ENCODE measurements around the gene DAPK2.

Gene DAPK2

DNA sequence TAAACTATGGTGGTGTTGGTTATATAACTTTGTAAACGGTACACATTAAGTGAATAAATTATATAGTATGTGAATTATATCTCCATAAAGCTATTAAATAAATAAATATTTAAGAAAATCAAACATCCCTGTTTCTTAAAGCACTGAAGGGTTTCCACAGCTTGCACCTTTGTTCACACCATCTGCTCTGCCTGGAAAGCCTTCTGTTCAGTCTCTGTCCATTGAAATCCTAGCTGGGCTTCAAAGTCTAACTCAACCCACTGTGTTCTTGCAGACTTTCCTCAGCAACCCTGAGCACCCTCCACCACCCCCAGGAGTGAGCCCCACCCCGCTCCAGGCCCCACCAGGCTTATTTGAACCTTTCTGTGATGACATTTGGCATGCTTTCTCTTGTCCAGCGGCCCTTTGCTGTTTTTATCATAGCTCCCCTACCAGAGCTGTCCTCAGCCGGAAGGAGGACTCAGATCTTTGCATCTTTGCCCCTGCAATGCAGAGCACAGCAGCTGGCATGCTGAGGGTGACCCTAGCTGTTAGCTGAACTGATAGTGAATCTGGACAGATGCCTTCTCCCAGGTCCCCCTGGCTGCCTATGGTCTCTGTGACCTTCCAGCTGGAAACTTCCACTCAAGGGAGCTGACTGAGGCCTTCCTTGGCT lies 105.2 kb downstream of the DAPK2 start:
- Histone ChIP-seq H3K9me3 (ENCODE audit: control insufficient read depth, low read length) (no peaks in the 10 kb centered on the region), H3K27me3 (ENCODE audit: control insufficient read depth, insufficient read depth, low read length) (no peaks in the 10 kb centered on the region), H3K4me3 (ENCODE audit: low read length) (no peak overlapping the region), H3K4me1 (ENCODE audit: control insufficient read depth, insufficient read depth, low read length) (peaks cover 14% of the 10 kb centered on the region), H3K36me3 (ENCODE audit: control insufficient read depth, insufficient read depth, low read length) (no peaks in the 10 kb centered on the region), H3K9ac (ENCODE audit: low read length) (no peak overlapping the region)

GRCh38 chr15:63939531-63940130 lies 106.7 kb downstream of the DAPK2 start:
- Histone ChIP-seq H3K9me3 (ENCODE audit: control insufficient read depth, low read length) (no peaks in the 10 kb centered on the region), H3K27me3 (ENCODE audit: control insufficient read depth, insufficient read depth, low read length) (no peaks in the 10 kb centered on the region), H3K4me1 (ENCODE audit: control insufficient read depth, insufficient read depth, low read length) (peaks cover 4% of the 10 kb centered on the region), H3K9ac (ENCODE audit: low read length) (no peak overlapping the region), H3K4me3 (ENCODE audit: low read length) (no peak overlapping the region), H3K36me3 (ENCODE audit: control insufficient read depth, insufficient read depth, low read length) (no peaks in the 10 kb centered on the region)

GRCh38 chr15:63938486-63939061 lies 107.7 kb downstream of the DAPK2 start:
- no peaks in the 10 kb centered on the region for H3K27me3 ChIP-seq (ENCODE audit: control insufficient read depth, insufficient read depth, low read length)
- no peaks in the 10 kb centered on the region for H3K9me3 ChIP-seq (ENCODE audit: control insufficient read depth, low read length)
- no peak overlapping the region for H3K4me3 ChIP-seq (ENCODE audit: low read length)
- no peaks in the 10 kb centered on the region for H3K36me3 ChIP-seq (ENCODE audit: control insufficient read depth, insufficient read depth, low read length)
- H3K4me1 ChIP-seq (ENCODE audit: control insufficient read depth, insufficient read depth, low read length) = peaks cover 4% of the 10 kb centered on the region
- no peak overlapping the region for H3K9ac ChIP-seq (ENCODE audit: low read length)

DNA sequence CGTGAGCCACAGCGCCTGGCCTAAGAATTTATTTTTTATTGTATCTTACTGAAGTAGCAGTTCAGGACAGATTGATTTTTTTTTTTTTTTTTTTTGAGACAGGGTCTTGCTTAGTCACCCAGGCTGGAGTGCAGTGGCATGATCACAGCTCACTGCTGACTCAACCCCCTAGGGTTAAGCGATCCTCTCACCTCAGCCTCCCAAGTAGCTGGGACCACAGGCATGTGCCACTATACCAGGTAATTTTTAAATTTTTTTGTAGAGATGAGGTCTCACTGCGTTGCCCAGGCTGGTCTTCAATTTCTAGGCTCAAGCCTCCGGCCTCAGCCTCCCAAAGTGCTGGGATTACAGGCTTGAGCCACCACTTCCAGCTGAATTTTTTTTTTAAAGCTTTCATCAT lies 112.8 kb downstream of the DAPK2 start:
- Histone ChIP-seq H3K27me3 (ENCODE audit: control insufficient read depth, insufficient read depth, low read length) (no peaks in the 10 kb centered on the region), H3K4me3 (ENCODE audit: low read length) (no peak overlapping the region), H3K9ac (ENCODE audit: low read length) (no peak overlapping the region), H3K36me3 (ENCODE audit: control insufficient read depth, insufficient read depth, low read length) (no peaks in the 10 kb centered on the region), H3K4me1 (ENCODE audit: control insufficient read depth, insufficient read depth, low read length) (no peaks in the 10 kb centered on the region), H3K9me3 (ENCODE audit: control insufficient read depth, low read length) (no peaks in the 10 kb centered on the region)

DNA sequence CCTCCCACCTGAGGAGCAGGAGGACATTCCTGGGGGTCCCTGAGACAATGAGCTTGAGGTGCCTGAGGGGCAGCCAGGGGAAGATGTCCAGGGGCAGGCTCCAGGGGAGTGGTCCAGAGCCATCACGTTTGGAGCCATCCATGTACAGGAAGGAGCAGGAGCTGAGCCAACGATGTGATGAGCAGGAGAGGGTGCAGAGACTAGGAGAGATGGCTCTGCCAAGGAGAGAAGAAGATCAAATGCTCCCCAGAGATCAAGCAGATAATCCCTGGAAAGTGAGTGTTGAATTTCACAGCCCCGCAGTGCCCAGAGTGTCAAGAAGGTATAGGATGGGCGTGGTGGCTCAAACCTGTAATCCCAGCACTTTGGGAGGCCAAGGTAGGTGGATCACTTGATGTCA lies 114.7 kb downstream of the DAPK2 start:
- H3K9ac ChIP-seq (ENCODE audit: low read length) = no peak overlapping the region
- H3K9me3 ChIP-seq (ENCODE audit: control insufficient read depth, low read length) = no peaks in the 10 kb centered on the region
- H3K36me3 ChIP-seq (ENCODE audit: control insufficient read depth, insufficient read depth, low read length) = no peaks in the 10 kb centered on the region
- no peaks in the 10 kb centered on the region for H3K27me3 ChIP-seq (ENCODE audit: control insufficient read depth, insufficient read depth, low read length)
- H3K4me3 ChIP-seq (ENCODE audit: low read length) = no peak overlapping the region
- no peaks in the 10 kb centered on the region for H3K4me1 ChIP-seq (ENCODE audit: control insufficient read depth, insufficient read depth, low read length)

DNA sequence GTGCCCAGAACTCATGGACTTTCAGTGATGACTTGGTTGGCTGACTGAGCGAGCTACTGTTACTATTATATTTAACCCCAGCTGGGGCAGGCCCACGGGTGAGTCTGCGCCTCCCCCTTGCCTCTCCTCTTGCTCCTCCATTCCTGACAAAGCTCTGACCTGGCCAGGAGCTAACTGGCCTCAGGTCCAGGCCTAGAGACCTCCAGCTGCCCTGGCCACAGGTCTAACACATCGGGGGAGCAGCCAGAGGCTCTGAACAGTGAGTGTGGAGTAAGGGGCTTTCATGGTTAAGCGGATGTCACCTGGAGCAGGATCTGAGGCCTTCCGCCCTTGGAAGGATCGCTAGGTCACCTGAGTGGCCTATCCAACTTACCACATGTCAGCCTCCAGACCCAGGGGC lies 116.3 kb downstream of the DAPK2 start:
- H3K27me3 ChIP-seq (ENCODE audit: control insufficient read depth, insufficient read depth, low read length) = no peaks in the 10 kb centered on the region
- H3K36me3 ChIP-seq (ENCODE audit: control insufficient read depth, insufficient read depth, low read length) = no peaks in the 10 kb centered on the region
- no peaks in the 10 kb centered on the region for H3K9me3 ChIP-seq (ENCODE audit: control insufficient read depth, low read length)
- H3K4me3 ChIP-seq (ENCODE audit: low read length) = no peak overlapping the region
- H3K4me1 ChIP-seq (ENCODE audit: control insufficient read depth, insufficient read depth, low read length) = peaks cover 11% of the 10 kb centered on the region
- no peak overlapping the region for H3K9ac ChIP-seq (ENCODE audit: low read length)

DNA sequence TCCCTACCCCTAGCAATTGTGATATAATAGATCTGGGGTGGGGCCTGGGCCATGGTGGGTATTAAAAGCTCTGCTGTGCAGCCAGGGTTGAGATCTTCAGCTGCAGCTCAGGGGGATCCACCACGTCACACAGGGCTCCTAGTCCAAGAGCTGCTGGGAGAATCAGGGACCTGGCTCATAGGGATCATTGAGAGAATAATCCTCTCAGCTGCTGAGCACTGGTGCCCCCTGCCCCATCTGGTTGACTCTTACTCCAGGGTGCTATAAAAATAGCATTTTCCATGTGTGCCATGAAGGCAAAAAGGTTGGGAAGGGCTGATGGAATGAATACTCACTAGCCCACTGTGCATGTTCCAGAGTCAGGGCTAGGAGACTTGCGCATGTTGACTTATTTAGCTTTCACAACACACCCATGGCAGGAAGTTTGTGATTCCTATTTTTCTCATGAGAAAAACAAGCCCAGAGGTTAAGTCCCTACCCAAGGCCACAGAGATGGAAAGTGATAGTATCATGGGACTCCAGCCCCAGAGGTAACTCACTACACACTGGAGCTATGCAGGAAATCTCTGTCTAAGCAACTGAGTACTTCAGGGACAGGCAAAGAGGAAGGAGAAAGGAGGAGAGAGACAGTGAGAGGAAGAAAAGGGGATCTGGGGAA lies 118.0 kb downstream of the DAPK2 start:
- H3K4me3 ChIP-seq (ENCODE audit: low read length) = no peak overlapping the region
- H3K4me1 ChIP-seq (ENCODE audit: control insufficient read depth, insufficient read depth, low read length) = peaks cover 11% of the 10 kb centered on the region
- H3K9me3 ChIP-seq (ENCODE audit: control insufficient read depth, low read length) = no peaks in the 10 kb centered on the region
- H3K36me3 ChIP-seq (ENCODE audit: control insufficient read depth, insufficient read depth, low read length) = no peaks in the 10 kb centered on the region
- H3K9ac ChIP-seq (ENCODE audit: low read length) = no peak overlapping the region
- H3K27me3 ChIP-seq (ENCODE audit: control insufficient read depth, insufficient read depth, low read length) = no peaks in the 10 kb centered on the region

- Histone ChIP-seq H3K9me3 (ENCODE audit: control insufficient read depth, low read length) (no peaks in the 10 kb centered on the region), H3K9ac (ENCODE audit: low read length) (no peak overlapping the region)
Observed at GRCh38 chr15:63923993-63924950, 122.0 kb downstream of the DAPK2 start.

DNA sequence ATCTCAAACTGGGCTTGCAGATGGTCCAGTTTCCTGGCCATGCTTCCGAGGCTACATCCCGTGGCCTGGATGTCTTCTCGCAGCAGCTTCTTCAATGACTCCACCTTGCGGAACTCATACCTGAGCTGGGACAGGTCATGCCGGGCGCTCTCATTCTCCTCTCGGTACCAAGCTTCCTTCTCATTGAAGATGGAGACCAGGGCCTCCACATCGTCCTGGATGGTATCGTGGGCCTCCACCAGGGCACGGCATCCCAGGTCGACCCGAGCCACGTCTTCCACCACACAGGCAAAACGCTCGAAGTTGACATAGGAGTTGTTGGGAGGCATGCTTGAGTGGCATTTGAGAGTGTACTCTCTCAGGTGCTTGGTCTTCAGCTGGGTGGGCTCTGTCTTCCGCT lies 123.4 kb downstream of the DAPK2 start:
- Histone ChIP-seq H3K9me3 (ENCODE audit: control insufficient read depth, low read length) (no peaks in the 10 kb centered on the region), H3K4me1 (ENCODE audit: control insufficient read depth, insufficient read depth, low read length) (peaks cover 23% of the 10 kb centered on the region), H3K9ac (ENCODE audit: low read length) (no peak overlapping the region), H3K4me3 (ENCODE audit: low read length) (no peak overlapping the region), H3K36me3 (ENCODE audit: control insufficient read depth, insufficient read depth, low read length) (peaks cover 8% of the 10 kb centered on the region), H3K27me3 (ENCODE audit: control insufficient read depth, insufficient read depth, low read length) (no peaks in the 10 kb centered on the region)

More at GRCh38 chr15:63923993-63924950, 122.0 kb downstream of the DAPK2 start:
- peaks cover 11% of the 10 kb centered on the region for H3K4me1 ChIP-seq (ENCODE audit: control insufficient read depth, insufficient read depth, low read length)
- peaks cover 8% of the 10 kb centered on the region for H3K36me3 ChIP-seq (ENCODE audit: control insufficient read depth, insufficient read depth, low read length)
- no peak overlapping the region for H3K4me3 ChIP-seq (ENCODE audit: low read length)
- H3K27me3 ChIP-seq (ENCODE audit: control insufficient read depth, insufficient read depth, low read length) = no peaks in the 10 kb centered on the region

GRCh38 chr15:63922261-63922904 lies 123.9 kb downstream of the DAPK2 start:
- Histone ChIP-seq H3K36me3 (ENCODE audit: control insufficient read depth, insufficient read depth, low read length) (peaks cover 8% of the 10 kb centered on the region), H3K4me1 (ENCODE audit: control insufficient read depth, insufficient read depth, low read length) (peaks cover 23% of the 10 kb centered on the region), H3K27me3 (ENCODE audit: control insufficient read depth, insufficient read depth, low read length) (no peaks in the 10 kb centered on the region), H3K4me3 (ENCODE audit: low read length) (no peak overlapping the region), H3K9me3 (ENCODE audit: control insufficient read depth, low read length) (no peaks in the 10 kb centered on the region), H3K9ac (ENCODE audit: low read length) (no peak overlapping the region)

DNA sequence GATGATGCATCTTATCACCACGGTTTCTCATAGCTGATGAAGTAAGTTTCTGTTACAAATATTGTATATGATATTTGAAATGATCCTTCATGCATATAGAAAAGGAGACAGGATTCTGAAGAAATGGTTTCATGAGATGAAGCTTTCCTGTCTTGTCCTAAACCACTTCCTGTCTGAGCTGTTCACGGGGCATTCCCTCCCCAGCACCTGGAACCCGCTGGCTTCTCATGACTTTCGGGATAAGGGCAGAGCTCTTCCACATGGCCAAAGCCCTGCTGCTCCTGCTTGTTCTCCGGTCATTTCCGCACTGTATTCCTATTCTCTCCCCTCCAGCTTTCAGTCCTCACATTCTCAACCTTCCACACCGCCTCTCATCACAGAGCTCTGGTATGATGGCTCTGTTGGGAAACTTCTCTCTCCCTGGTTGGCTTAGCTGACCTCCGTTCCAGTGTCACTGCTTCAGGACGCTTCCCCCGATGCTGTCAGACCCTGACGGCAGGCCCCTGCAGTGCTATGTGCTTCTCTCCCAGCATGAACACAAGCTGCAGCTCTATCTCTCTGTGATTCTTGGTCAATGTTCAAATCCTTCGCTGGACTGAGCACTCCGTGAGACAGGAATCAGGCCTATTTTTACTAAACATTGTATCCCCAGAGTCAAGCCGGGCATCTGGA lies 125.6 kb downstream of the DAPK2 start:
- H3K4me1 ChIP-seq (ENCODE audit: control insufficient read depth, insufficient read depth, low read length) = peaks cover 26% of the 10 kb centered on the region
- peaks cover 8% of the 10 kb centered on the region for H3K36me3 ChIP-seq (ENCODE audit: control insufficient read depth, insufficient read depth, low read length)
- no peak overlapping the region for H3K9ac ChIP-seq (ENCODE audit: low read length)
- no peaks in the 10 kb centered on the region for H3K9me3 ChIP-seq (ENCODE audit: control insufficient read depth, low read length)
- H3K27me3 ChIP-seq (ENCODE audit: control insufficient read depth, insufficient read depth, low read length) = no peaks in the 10 kb centered on the region
- no peak overlapping the region for H3K4me3 ChIP-seq (ENCODE audit: low read length)
